Measurements from ENCODE around the gene TAS2R40. TPM values are rescaled to one million over a fixed set of nuclear protein-coding genes. Genes with fewer than 3 reads are reported as not detected.

Gene TAS2R40
- total RNA-seq, 4 donors from 2014 or later = not detected

DNA sequence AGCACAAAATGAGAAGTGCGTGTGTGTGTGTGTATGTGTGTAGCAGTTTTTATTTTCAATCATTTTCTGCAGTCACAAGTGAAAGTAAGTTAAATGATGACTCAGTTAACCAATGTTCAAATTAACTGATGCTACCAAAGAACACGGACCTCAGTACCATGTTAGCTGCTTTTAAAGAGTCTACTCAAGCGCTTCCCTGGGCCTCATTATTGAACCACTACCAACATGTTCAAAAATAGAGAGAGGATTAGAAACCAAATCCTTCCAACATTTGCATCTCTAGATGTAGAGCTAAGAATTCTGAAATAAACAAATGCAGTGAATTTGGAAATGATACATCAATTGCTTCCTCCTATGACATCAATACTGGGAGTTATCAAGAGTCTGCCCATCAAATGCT lies 38.8 kb upstream of the TAS2R40 start, which contains the start of gene TAS2R39:
Gene TAS2R39, plus strand, starts transcription at position 396 of the 400 bp plus-strand sequence. Its CDS starts 0 bp downstream, at position 396.
- no peak for DNase-seq (ENCODE audit: low spot score in 2 of 2)
- intact Hi-C loops (cut with DNase I; ENCODE audit: low total_unique reads) = no loop called here
- WGBS, 2 donors = 80 to 85% methylated on average over 3 of the region's 3 CpGs
- TF ChIP-seq POLR2A (IDR thresholded peaks at IDR 0.05) = no peak
- TF ChIP-seq, protein P1, sequence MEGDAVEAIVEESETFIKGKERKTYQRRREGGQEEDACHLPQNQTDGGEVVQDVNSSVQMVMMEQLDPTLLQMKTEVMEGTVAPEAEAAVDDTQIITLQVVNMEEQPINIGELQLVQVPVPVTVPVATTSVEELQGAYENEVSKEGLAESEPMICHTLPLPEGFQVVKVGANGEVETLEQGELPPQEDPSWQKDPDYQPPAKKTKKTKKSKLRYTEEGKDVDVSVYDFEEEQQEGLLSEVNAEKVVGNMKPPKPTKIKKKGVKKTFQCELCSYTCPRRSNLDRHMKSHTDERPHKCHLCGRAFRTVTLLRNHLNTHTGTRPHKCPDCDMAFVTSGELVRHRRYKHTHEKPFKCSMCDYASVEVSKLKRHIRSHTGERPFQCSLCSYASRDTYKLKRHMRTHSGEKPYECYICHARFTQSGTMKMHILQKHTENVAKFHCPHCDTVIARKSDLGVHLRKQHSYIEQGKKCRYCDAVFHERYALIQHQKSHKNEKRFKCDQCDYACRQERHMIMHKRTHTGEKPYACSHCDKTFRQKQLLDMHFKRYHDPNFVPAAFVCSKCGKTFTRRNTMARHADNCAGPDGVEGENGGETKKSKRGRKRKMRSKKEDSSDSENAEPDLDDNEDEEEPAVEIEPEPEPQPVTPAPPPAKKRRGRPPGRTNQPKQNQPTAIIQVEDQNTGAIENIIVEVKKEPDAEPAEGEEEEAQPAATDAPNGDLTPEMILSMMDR (IDR thresholded peaks at IDR 0.05) = no peak
- no peak within 1 kb of the TSS for H3K4me3 ChIP-seq (ENCODE audit: low read depth, poor library complexity, severe bottlenecking)

DNA sequence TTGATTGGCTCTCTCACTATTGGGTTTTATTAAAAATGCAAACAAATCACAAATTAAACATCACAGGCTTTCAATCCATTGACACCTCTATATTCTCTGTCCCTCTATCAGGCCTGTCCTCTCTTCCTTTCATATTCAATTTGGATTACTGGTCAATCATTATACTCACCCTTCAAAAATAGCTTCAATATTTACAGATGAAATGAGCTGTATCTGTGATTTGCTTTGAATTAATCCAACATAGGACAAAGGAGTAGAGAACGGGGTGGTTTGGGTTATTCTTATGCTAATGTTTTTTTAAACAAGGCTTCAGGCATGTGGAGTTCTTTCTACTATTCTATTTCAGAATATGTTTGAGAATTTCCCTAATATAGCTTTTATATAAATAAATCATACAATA lies 36.3 kb upstream of the TAS2R40 start:
- WGBS, 2 donors = 66 to 67% methylated on average over 1 of the region's 1 CpG
- intact Hi-C loops (cut with DNase I; ENCODE audit: low total_unique reads) = no loop called here
- no peak overlapping the region for H3K4me3 ChIP-seq (ENCODE audit: low read depth, poor library complexity, severe bottlenecking)
- no peak for DNase-seq (ENCODE audit: low spot score in 2 of 2)
- TF ChIP-seq, protein P1 (IDR thresholded peaks at IDR 0.05) = no peak
- no peak for TF ChIP-seq POLR2A (IDR thresholded peaks at IDR 0.05)

DNA sequence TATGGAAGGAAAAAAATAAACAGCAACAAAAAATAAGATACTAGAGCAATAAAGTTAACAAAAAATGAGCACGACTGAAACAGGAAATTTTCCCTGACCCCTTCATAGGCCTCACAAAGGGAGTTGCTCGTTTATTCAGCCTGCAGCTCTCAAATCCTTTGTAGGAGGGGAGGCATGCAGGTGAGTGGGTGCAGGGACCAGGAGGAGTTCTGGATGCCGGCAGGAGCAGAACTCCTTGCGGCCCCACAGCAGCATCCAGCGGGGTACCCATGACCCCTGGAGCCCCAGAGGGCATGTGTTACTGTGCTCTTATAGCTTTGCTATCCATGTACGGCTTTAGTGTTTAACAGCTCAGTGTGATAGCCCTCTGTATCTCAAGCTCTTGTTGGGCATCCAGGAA lies 32.8 kb upstream of the TAS2R40 start:
- intact Hi-C loops (cut with DNase I; ENCODE audit: low total_unique reads) = no loop called here
- TF ChIP-seq, protein P1 (IDR thresholded peaks at IDR 0.05) = no peak
- no peak for TF ChIP-seq POLR2A (IDR thresholded peaks at IDR 0.05)
- no peak overlapping the region for H3K4me3 ChIP-seq (ENCODE audit: low read depth, poor library complexity, severe bottlenecking)
- DNase-seq (ENCODE audit: low spot score in 2 of 2) = no peak
- WGBS, 2 donors = 56% methylated on average over 6 of the region's 6 CpGs

DNA sequence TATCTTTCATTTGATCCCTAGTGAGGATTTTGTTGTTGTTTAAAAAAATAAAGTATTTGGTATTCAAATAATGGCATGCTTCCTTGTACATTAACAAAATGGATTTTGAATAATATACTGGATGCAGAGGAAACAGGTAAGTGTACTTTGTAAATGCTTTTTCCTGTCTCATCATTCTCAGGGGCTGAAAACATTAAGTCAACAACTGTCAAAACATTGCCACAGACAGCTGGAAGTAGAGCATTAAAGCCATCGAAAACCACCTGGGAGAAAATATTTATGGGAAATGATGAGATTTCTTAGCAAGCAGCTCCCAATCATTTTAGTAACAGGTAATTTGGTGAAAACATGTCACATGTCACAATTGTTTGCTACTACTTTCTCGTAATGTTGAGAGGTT lies 28.0 kb upstream of the TAS2R40 start:
- TF ChIP-seq POLR2A (IDR thresholded peaks at IDR 0.05) = no peak
- TF ChIP-seq, protein P1 (IDR thresholded peaks at IDR 0.05) = no peak
- no peak overlapping the region for H3K4me3 ChIP-seq (ENCODE audit: low read depth, poor library complexity, severe bottlenecking)
- DNase-seq (ENCODE audit: low spot score in 2 of 2) = no peak
- WGBS, 2 donors = 55 to 72% methylated on average over 2 of the region's 2 CpGs
- intact Hi-C loops (cut with DNase I; ENCODE audit: low total_unique reads) = no loop called here

DNA sequence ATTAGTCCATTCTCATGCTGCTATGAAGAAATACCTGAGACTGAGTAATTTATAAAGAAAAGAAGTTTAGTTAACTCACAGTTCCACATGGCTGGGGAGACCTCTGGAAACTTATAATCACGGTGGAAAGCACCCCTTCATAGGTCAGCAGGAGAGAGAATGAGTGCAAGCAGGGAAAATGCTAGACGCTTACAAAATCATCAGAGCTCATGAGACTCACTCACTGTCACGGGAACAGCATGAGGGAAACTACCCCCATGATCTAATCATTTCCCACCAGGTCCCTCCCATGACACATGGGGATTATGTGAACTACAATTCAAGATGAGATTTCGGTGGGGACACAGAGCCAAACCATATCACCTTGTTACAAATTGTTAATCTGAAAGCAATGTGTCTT lies 22.8 kb upstream of the TAS2R40 start:
- no peak for TF ChIP-seq POLR2A (IDR thresholded peaks at IDR 0.05)
- intact Hi-C loops (cut with DNase I; ENCODE audit: low total_unique reads) = no loop called here
- H3K4me3 ChIP-seq (ENCODE audit: low read depth, poor library complexity, severe bottlenecking) = no peak overlapping the region
- 75 to 77% methylated on average over 4 of the region's 4 CpGs for WGBS, 2 donors
- DNase-seq (ENCODE audit: low spot score in 2 of 2) = no peak

DNA sequence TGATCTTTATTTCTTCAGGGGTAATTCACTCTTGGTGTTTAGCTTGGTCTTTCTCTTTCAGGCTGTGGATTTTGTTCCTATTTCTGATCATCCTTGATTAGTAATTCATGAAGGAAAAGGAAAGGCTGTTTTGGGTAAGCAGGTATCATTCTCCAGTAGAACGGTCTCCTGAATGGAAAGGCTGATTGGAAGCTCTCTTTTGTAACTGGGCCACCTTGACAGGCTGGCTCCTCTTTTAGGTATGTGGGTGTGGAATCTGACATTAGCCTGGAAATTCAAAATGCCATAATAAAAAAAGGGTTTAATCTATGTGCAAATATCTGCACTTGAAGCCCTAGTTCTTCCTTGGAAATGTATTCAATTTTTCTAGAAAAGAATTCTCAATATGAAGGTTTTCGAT lies 19.7 kb upstream of the TAS2R40 start:
- intact Hi-C loops (cut with DNase I; ENCODE audit: low total_unique reads) = no loop called here
- DNase-seq (ENCODE audit: low spot score in 2 of 2) = no peak
- 90 to 95% methylated on average over 2 of the region's 2 CpGs for WGBS, 2 donors

More for the DNA sequence above, 19.7 kb upstream of the TAS2R40 start:
- no peak overlapping the region for H3K4me3 ChIP-seq (ENCODE audit: low read depth, poor library complexity, severe bottlenecking)
- TF ChIP-seq, protein P1 (IDR thresholded peaks at IDR 0.05) = no peak
- TF ChIP-seq POLR2A (IDR thresholded peaks at IDR 0.05) = no peak
